Endothelial cell of umbilical vein (primary cell): ENCODE data around the gene LNPK. TPM values are rescaled to one million over a fixed set of nuclear protein-coding genes. Genes with fewer than 3 reads are reported as not detected.

Experiments
- BruUV-seq: library from RNA; stranded (reverse); fragments of 400-500 nt; replicated peaks from 2 replicates; lab custom pipeline; 2021; lab: Mats Ljungman, UMichigan
- CTCF ChIA-PET: fragments of 300-600, 350-600 bp; sonication (Branson Sonifier 250); formaldehyde crosslinking; loops from one replicate; lab custom pipeline; 2021; ENCODE audit warnings: antibody characterized with exemption, inconsistent platforms; lab: Charles Lee
- POLR2A ChIA-PET: fragments of 300-600, 350-600 bp; sonication (Branson Sonifier 250); formaldehyde crosslinking; loops from one replicate; lab custom pipeline; 2021; ENCODE audit warnings: antibody characterized with exemption, inconsistent platforms; lab: Charles Lee
- DNase-seq: peaks from one replicate; pipeline ENCODE4 v3.0.0-alpha.2; 2011; ENCODE audit warnings: low read depth, low spot score
- FAIRE-seq: peaks from 2 replicates; lab custom pipeline; 2011; peaks lifted over from hg19 to GRCh38; lab: Jason Lieb, UNC
- H2AFZ ChIP-seq: 2 replicates; pipeline ENCODE4 v1.6.0; 2012; ENCODE audit warnings: low read depth, low read length, control low read depth, inconsistent platforms
- H3K27ac ChIP-seq: 2 replicates; pipeline ENCODE4 v1.5.1; 2011; ENCODE audit warnings: low read depth, mild to moderate bottlenecking, control low read depth, low read length, moderate library complexity; ENCODE audit not compliant: insufficient read depth
- H3K27me3 ChIP-seq, 2 experiments: 2 replicates each; pipeline versions ENCODE4 v1.6.0 to v1.6.1; 2011; ENCODE audit warnings: low read length in 2 of 2, mixed read lengths in 1 of 2; ENCODE audit not compliant: control insufficient read depth in 2 of 2, insufficient read depth in 2 of 2
- H3K36me3 ChIP-seq, 2 experiments: 2 replicates in 1 of 2; 3 replicates in 1 of 2; pipeline ENCODE4 v1.5.1; 2011; ENCODE audit warnings: low read length in 2 of 2, mild to moderate bottlenecking in 1 of 2, moderate library complexity in 1 of 2; ENCODE audit not compliant: control insufficient read depth in 2 of 2, insufficient read depth in 2 of 2; ENCODE audit errors: extremely low read depth in 1 of 2
- H3K4me1 ChIP-seq: 3 replicates; pipeline ENCODE4 v1.5.1; 2011; ENCODE audit warnings: mild to moderate bottlenecking, low read length; ENCODE audit not compliant: control insufficient read depth, insufficient read depth; ENCODE audit errors: extremely low read depth
- H3K4me2 ChIP-seq: 2 replicates; pipeline ENCODE4 v1.6.1; 2011; ENCODE audit warnings: low read length, control low read depth, mixed read lengths; ENCODE audit not compliant: insufficient read depth
- H3K4me3 ChIP-seq, 3 experiments: fragments of 200-600 bp in 1 of 3; sonication (generic), shearing (Covaris generic) in 1 of 3; replicated peaks in 1 of 3; 2 replicates each; pipeline ENCODE4 v1.5.1; 2011 to 2016; ENCODE audit warnings: control low read depth in 3 of 3, low read length in 3 of 3, mild to moderate bottlenecking in 2 of 3, inconsistent platforms in 1 of 3, low read depth in 1 of 3, moderate library complexity in 1 of 3; ENCODE audit not compliant: insufficient read depth in 1 of 3
- H3K79me2 ChIP-seq: 2 replicates; pipeline ENCODE4 v1.6.0; 2012; ENCODE audit warnings: low read length, inconsistent platforms; ENCODE audit not compliant: control insufficient read depth, insufficient read depth
- H3K9ac ChIP-seq: replicated peaks from 2 replicates; pipeline ENCODE3; 2011; ENCODE audit warnings: low read length, control low read depth; ENCODE audit not compliant: insufficient read depth; ENCODE audit errors: extremely low read depth
- H3K9me1 ChIP-seq: replicated peaks from 3 replicates; pipeline ENCODE4 v1.6.0; 2011; ENCODE audit warnings: mild to moderate bottlenecking, low read length; ENCODE audit not compliant: control insufficient read depth, insufficient read depth; ENCODE audit errors: extremely low read depth
- H3K9me3 ChIP-seq: replicated peaks from 2 replicates; pipeline ENCODE4 v1.5.1; 2012; ENCODE audit warnings: low read length, inconsistent platforms; ENCODE audit not compliant: control insufficient read depth, insufficient read depth
- H4K20me1 ChIP-seq: replicated peaks from 2 replicates; pipeline ENCODE3; 2011; ENCODE audit warnings: mild to moderate bottlenecking, low read length; ENCODE audit not compliant: control insufficient read depth, insufficient read depth; ENCODE audit errors: extremely low read depth
- CTCF ChIP-seq, 2 donors: IDR thresholded peaks; 1 replicate in 1 of 2; 2 replicates in 1 of 2; pipeline ENCODE4 v1.5.1; 2011; ENCODE audit warnings: low read length in 2 of 2, mild to moderate bottlenecking in 2 of 2, moderate library complexity in 2 of 2, control low read depth in 1 of 2, inconsistent platforms in 1 of 2, low read depth in 1 of 2; ENCODE audit not compliant: insufficient read depth in 1 of 2; ENCODE audit errors: extremely low read depth in 1 of 2
- EZH2 ChIP-seq: IDR thresholded peaks from 2 replicates; pipeline ENCODE4 v1.6.1; 2012; ENCODE audit warnings: borderline replicate concordance, low read depth, mild to moderate bottlenecking, moderate library complexity, low read length, inconsistent platforms; ENCODE audit not compliant: severe bottlenecking
- FOS ChIP-seq: IDR thresholded peaks from 2 replicates; pipeline ENCODE4 v1.6.1; 2011; ENCODE audit warnings: mild to moderate bottlenecking, low read length, moderate library complexity, borderline replicate concordance; ENCODE audit not compliant: insufficient read depth
- GATA2 ChIP-seq: IDR thresholded peaks from 2 replicates; pipeline ENCODE4 v1.7.0; 2011; ENCODE audit warnings: low read depth, mild to moderate bottlenecking, moderate library complexity, mixed read lengths, low read length; ENCODE audit not compliant: insufficient read length, insufficient read depth
- JUN ChIP-seq: IDR thresholded peaks from 2 replicates; pipeline ENCODE4 v1.6.1; 2011; ENCODE audit warnings: borderline replicate concordance, low read depth; ENCODE audit not compliant: insufficient read length, insufficient read depth
- MAX ChIP-seq: IDR thresholded peaks from 2 replicates; pipeline ENCODE4 v1.6.1; 2011; ENCODE audit not compliant: insufficient read depth, insufficient read length
- MYC ChIP-seq: IDR thresholded peaks from one replicate; pipeline ENCODE4 v1.6.1; 2011; ENCODE audit warnings: mild to moderate bottlenecking, low read depth, low read length
- POLR2A ChIP-seq: IDR thresholded peaks from 2 replicates; pipeline ENCODE4 v1.6.1; 2012; ENCODE audit warnings: low read depth, mild to moderate bottlenecking, control low read depth, low read length
- POLR2AphosphoS5 ChIP-seq: IDR thresholded peaks from 2 replicates; pipeline ENCODE4 v1.6.1; 2012; ENCODE audit warnings: low read depth, mild to moderate bottlenecking, control low read depth, low read length, moderate library complexity; ENCODE audit not compliant: insufficient read depth
- dilution Hi-C: fragments of 300-500 bp; cut with MboI; formaldehyde crosslinking; loops from one replicate; pipeline ENCODE4 v1.15.0; 2019; ENCODE audit warnings: low sequenced_read_pairs; ENCODE audit not compliant: extremely low pct_ligation_motif_present
- intact Hi-C: fragments of 100-400 bp; cut with micrococcal nuclease; formaldehyde crosslinking; loops from one replicate; pipeline ENCODE4 v1.10.0; 2022
- polyA plus RNA-seq, 4 experiments: library from polyadenylated mRNA; depleted of rRNA in 3 of 4; stranded (reverse) in 3 of 4; unstranded in 1 of 4; fragments of >200 nt; gene quantifications; 2 replicates each; pipeline versions ENCODE4 v1.2.1 to v1.2.3, GENCODE V29; 2011 to 2012; ENCODE audit warnings: missing spikeins in 1 of 4
- total RNA-seq: library from RNA; stranded (reverse); gene quantifications from 2 replicates; pipeline ENCODE4 v1.2.3, GENCODE V29; 2021

The LNPK gene
- total and polyA plus RNA-seq, 2 donors (not counting 3 experiments of a cell fraction or from before 2014, with no cell fraction given) = 2.4 to 11.2 TPM

- Histone ChIP-seq H3K4me2 (no peak overlapping the region), H2AFZ (no peak overlapping the region), H3K9ac (no peak overlapping the region), H3K9me1 (no peaks in the 10 kb centered on the region), H3K27ac (no peak overlapping the region), H3K36me3 (no peaks in the 10 kb centered on the region), H3K9me3 (no peaks in the 10 kb centered on the region), H4K20me1 (no peaks in the 10 kb centered on the region), H3K27me3 (peaks cover 3 to 7% of the 10 kb centered on the region in 2 experiments), H3K4me3 (no peak overlapping the region), H3K79me2 (no peaks in the 10 kb centered on the region), H3K4me1 (no peaks in the 10 kb centered on the region)
- ChIA-PET POLR2A (no interaction called here), CTCF (no interaction called here)
- DNase-seq (no peak), FAIRE-seq (no peak)
- BruUV-seq = no TSS peak
- TF ChIP-seq POLR2A = no peak
- TF ChIP-seq EZH2 = no peak
- no peak for TF ChIP-seq MAX
- no peak for TF ChIP-seq FOS
- no peak for TF ChIP-seq MYC
- TF ChIP-seq CTCF (IDR thresholded peaks at IDR 0.05; ENCODE audit: extremely low read depth in 1 of 2, insufficient read depth in 1 of 2, low read depth in 1 of 2, low read length in 2 of 2) = no peak
- no peak for TF ChIP-seq POLR2AphosphoS5
- no peak for TF ChIP-seq JUN
- TF ChIP-seq GATA2 = no peak
- dilution Hi-C loops (no loop called here), intact Hi-C loops (no loop called here)
Observed at GRCh38 chr2:176039375-176039774, 37.3 kb upstream of the LNPK start.
